HG03060 (cell line): ENCODE results near the gene CDKAL1.
"Not testable (repeated sequence)": the region's sequence is repeated elsewhere in the genome, so short reads cannot be mapped to it uniquely, and the experiment has no call there.

Experiments
- ATAC-seq: cut with Tn5 transposase; IDR thresholded peaks from one replicate; pipeline ENCODE4 v1.9.1; 2021; ENCODE audit warnings: low read depth, moderate number of reproducible peaks; ENCODE audit not compliant: unreplicated experiment

Gene CDKAL1

GRCh38 chr6:20549398-20549797, 15.1 kb downstream of the CDKAL1 start:
- not testable (repeated sequence) for ATAC-seq

- no peak for ATAC-seq
Observed at GRCh38 chr6:20554326-20554725, 20.1 kb downstream of the CDKAL1 start.

DNA sequence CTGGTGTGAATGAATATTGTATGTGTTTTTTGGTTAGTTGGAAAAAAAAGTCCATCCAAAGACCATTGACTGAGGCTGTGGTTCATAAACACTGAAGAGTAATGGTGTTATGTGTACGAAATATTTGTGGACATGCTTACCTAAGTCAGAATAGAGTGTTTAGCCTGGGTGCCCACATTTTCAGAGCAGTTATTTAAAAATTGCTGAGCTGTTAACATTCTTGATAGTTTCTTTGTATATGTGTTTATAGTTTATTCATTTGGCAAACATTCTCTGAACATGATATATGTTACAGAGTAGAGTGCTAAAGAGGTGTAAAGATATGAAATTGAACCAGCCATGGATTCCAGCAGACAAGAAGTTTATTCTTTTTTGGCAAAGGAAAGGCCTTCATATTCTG, 20.6 kb downstream of the CDKAL1 start:
- ATAC-seq = no peak

DNA sequence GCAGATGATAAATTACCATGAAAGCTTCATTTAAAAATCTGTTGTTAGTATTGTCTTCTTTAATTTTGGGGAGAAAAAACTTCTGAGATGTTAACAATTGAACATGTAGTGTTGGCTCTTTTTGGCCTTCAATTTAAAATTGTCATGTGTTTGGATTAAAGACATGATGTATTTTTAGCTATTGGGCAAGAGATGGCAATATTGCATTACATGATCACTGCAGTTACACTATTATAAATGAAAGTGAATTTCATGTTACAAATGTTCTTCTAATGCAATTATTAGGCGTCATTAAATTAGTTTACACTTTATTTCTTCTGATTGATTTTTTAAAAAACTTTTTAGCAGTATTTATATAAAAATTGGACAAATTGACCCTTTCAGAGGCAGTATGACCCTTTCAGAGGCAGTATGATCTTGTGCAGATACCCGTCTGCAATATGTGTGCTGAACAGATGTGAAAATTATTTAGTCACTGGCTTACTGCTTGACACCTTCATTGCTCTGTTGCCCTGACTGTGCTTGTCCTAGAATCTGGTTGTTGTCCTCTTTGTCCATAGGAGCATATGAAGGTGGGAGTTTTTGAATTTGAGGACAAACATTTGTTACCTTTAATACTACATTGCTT, 25.8 kb downstream of the CDKAL1 start:
- no peak for ATAC-seq

- no peak for ATAC-seq
Observed at GRCh38 chr6:20563377-20563776, 29.1 kb downstream of the CDKAL1 start.

GRCh38 chr6:20564269-20564668, 30.0 kb downstream of the CDKAL1 start:
- ATAC-seq = no peak

DNA sequence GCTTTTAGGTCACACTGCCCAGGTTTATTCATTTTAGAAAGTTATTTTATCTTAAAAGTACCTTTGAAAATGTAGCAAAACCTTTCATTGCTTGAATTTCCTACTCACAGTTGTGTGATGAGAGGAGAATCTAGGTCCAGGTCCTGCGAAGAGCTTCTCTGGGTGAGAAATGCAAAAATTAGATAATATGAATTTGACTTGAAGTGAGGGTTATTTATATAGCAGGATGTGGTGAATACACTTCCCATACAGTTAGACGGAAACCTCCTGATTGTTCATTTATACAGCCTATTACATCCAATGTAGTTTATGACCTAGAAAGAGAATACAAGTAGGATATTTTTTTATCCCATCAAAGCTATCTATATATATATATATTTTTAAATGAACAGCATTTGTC, 30.5 kb downstream of the CDKAL1 start:
- ATAC-seq = no peak

GRCh38 chr6:20565342-20565741, 31.1 kb downstream of the CDKAL1 start:
- ATAC-seq = no peak

GRCh38 chr6:20566109-20566508, 31.9 kb downstream of the CDKAL1 start:
- no peak for ATAC-seq

- no peak for ATAC-seq
Observed at GRCh38 chr6:20569000-20569610, 34.8 kb downstream of the CDKAL1 start.

DNA sequence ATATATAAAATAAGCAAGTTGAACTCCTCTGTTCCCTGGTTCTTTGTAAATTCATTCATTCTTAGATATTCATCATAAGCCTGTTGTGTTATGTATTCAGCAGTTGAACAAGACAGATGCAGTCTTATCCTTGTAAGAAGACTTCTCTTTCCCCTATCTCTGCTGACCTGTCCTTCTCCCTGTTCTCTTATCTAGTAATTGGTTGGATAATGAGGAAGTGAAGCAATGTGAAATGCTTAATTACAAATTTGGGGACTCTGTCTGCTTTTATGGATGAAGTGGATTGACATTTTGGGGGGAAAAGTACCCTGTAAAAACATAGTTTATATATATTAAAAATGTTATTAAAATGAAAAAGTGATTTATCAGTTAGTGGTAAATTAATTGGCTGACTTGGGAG, 37.0 kb downstream of the CDKAL1 start:
- no peak for ATAC-seq

GRCh38 chr6:20572288-20572687, 38.0 kb downstream of the CDKAL1 start:
- ATAC-seq = no peak

GRCh38 chr6:20572940-20573339, 38.7 kb downstream of the CDKAL1 start:
- no peak for ATAC-seq

DNA sequence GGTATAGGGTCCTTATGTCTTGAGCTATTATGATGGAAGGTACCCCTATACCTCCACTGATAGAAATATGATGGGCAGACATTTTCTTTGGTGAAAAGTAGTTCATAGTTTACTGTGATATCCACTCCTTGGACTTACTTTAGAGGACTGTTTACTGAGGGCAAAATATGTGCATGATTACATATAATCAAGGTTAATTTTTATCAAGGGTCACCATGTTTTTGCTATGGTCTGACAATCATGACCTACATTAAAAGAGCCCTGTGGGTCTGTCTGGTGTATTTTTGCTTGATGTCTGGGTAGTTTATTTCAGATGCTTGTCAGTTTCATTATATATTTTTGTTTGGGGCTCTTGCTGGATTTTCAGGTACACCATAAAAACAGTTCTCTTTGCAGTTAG, 40.1 kb downstream of the CDKAL1 start:
- no peak for ATAC-seq

DNA sequence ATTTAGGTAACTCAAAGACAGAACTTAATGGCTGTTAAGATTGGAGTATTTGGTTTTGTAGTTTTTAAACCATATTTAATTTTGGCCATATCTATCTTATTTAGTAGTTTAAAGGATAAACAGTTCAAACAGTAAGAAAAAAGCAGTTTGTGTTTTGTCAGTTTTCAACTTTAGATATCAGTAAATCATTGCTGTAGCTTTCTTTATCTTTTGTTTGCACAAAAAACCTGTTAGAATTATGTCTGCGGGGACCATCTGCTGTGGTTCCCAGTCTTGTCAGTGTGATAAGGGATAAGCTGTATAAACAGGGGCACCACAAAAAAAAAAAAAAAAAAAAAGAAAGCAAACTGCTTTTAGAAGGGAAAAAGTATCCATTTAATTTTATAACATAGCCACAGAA, 40.9 kb downstream of the CDKAL1 start:
- no peak for ATAC-seq

GRCh38 chr6:20575704-20576451, 41.6 kb downstream of the CDKAL1 start:
- ATAC-seq = no peak

DNA sequence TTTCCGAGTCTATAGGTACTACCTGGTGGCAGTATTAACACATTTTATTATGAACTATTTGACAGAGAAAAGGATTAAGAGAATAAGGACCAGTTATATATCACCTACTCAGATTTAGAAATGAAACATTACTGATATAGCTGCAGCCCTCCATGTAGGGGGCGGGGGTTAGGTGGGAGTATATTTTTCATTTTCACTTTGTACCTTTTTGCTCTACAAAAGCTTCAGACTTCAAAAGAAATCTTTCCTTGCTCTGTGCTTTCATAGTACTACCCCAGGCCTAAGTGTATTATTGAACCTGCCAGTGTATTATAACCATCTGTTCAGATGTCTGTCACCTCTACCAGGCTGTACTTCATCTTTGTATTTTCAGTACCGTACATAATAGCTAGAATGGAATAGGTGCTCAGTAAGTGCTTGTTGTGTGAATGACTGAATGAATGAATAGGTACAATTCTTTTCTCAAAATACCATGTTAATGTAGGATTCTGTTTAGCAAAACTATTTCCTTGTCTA, 43.0 kb downstream of the CDKAL1 start:
- no peak for ATAC-seq

- no peak for ATAC-seq
Observed at GRCh38 chr6:20581070-20581469, 46.8 kb downstream of the CDKAL1 start.

GRCh38 chr6:20582586-20583443, 48.6 kb downstream of the CDKAL1 start:
- no peak for ATAC-seq

- no peak for ATAC-seq
Observed at GRCh38 chr6:20583444-20583800, 49.2 kb downstream of the CDKAL1 start.
